Lung (tissue), 16 donors: ENCODE results near the gene ZNF75A. TPM values are rescaled to one million over a fixed set of nuclear protein-coding genes. Genes with fewer than 3 reads are reported as not detected.

Experiments
- ATAC-seq: fragments of 200-7000 bp; cut with Tn5 transposase; one replicate; pipeline ENCODE4 v1.9.1; 2020; ENCODE audit warnings: moderate number of reproducible peaks; ENCODE audit not compliant: insufficient read depth, low FRiP score
- DNase-seq, 3 donors: peaks; one replicate each; pipeline ENCODE4 v3.0.0-alpha.2; 2013 to 2017
- H3K27ac ChIP-seq, 2 donors: one replicate each; pipeline ENCODE4 v1.5.1; 2013; ENCODE audit warnings: mild to moderate bottlenecking in 2 of 2, moderate library complexity in 2 of 2, control low read depth in 1 of 2, inconsistent platforms in 1 of 2, low read depth in 1 of 2, low read length in 1 of 2
- H3K27me3 ChIP-seq, 3 donors: one replicate each; pipeline ENCODE4 v1.5.1; 2013; ENCODE audit warnings: low read length in 2 of 3; ENCODE audit not compliant: control insufficient read depth in 3 of 3, insufficient read depth in 3 of 3
- H3K36me3 ChIP-seq, 4 donors: one replicate each; pipeline ENCODE4 v1.5.1; 2013; ENCODE audit warnings: low read length in 4 of 4, mild to moderate bottlenecking in 1 of 4, moderate library complexity in 1 of 4; ENCODE audit not compliant: control insufficient read depth in 4 of 4, insufficient read depth in 4 of 4
- H3K4me1 ChIP-seq, 5 donors: one replicate each; pipeline ENCODE4 v1.5.1; 2013; ENCODE audit warnings: low read length in 5 of 5, mild to moderate bottlenecking in 2 of 5, moderate library complexity in 1 of 5; ENCODE audit not compliant: control insufficient read depth in 5 of 5, insufficient read depth in 5 of 5
- H3K4me3 ChIP-seq: one replicate; pipeline ENCODE4 v1.5.1; 2013; ENCODE audit warnings: mild to moderate bottlenecking, control low read depth, moderate library complexity
- H3K9ac ChIP-seq, 2 donors: one replicate each; pipeline ENCODE4 v1.5.1; 2013; ENCODE audit warnings: low read length in 2 of 2, control low read depth in 1 of 2; ENCODE audit not compliant: insufficient read depth in 1 of 2
- H3K9me3 ChIP-seq, 4 donors: one replicate each; pipeline ENCODE4 v1.5.1; 2013; ENCODE audit warnings: low read length in 3 of 4, mild to moderate bottlenecking in 1 of 4, moderate library complexity in 1 of 4; ENCODE audit not compliant: control insufficient read depth in 4 of 4, insufficient read depth in 3 of 4
- WGBS, 2 donors: extraction: QIAGEN DNeasy Blood & Tissue Kit; methylation state at CpG; one replicate each; pipeline ENCODE4 v1.1.7; 2013; 5-methylcytosine and 5-hydroxymethylcytosine counted together
- long read RNA-seq, 5 donors: transcript quantifications; one replicate each; lab custom pipeline, GENCODE V29; 2026
- polyA plus RNA-seq, 2 donors: library from polyadenylated mRNA; stranded (reverse); fragments of 200-250 nt; gene quantifications; one replicate each; pipeline ENCODE4 v1.2.1, GENCODE V29; 2013
- total RNA-seq, 2 donors: library from RNA; depleted of rRNA in 1 of 2; stranded (reverse); fragments of >200 nt in 1 of 2; gene quantifications; one replicate each; pipeline ENCODE4 v1.2.1, GENCODE V29; 2014 to 2021
- TF ChIP-seq, protein P1 (sequence below): IDR thresholded peaks from 2 replicates; pipeline ENCODE4 v1.5.1; 2012; ENCODE audit warnings: mild to moderate bottlenecking; ENCODE audit errors: control extremely low read depth, extremely low read depth
- donor health status: control.
- donor health status: control.
- donor health status: Bipolar disorder and iron deficiency.
- donor health status: healthy.
- donor health status: DM: yes; HTN: yes; CAD: no.

The ZNF75A gene
- 10 to 100 TPM; 23.8 to 35.1 TPM for total RNA-seq
- 10 to 100 TPM; 11.3 to 19.0 TPM for polyA plus RNA-seq
- long read RNA-seq, donor 1, transcript ZNF75A-206 (1 exons, 3,989 nt), result major isoform, 10 of 15 reads
- long read RNA-seq, donor 1, partial matches to known transcripts, result 0 of 15 reads
- long read RNA-seq, donor 1, other reads (novel, unspliced or antisense), result 0 of 15 reads
- long read RNA-seq, donor 2, partial matches to known transcripts, result 0 of 1 reads
- long read RNA-seq, donor 2, other reads (novel, unspliced or antisense), result 0 of 1 reads
- long read RNA-seq, donor 3, partial matches to known transcripts, result 0 of 6 reads
- long read RNA-seq, donor 3, other reads (novel, unspliced or antisense), result 0 of 6 reads
- long read RNA-seq, donor 4, partial matches to known transcripts, result 0 of 7 reads
- long read RNA-seq, donor 4, other reads (novel, unspliced or antisense), result 0 of 7 reads
- long read RNA-seq, donor 5, transcript ZNF75A-206 (1 exons, 3,989 nt), result major isoform, 15 of 19 reads
- long read RNA-seq, donor 5, partial matches to known transcripts, result 0 of 19 reads
- long read RNA-seq, donor 5, other reads (novel, unspliced or antisense), result 0 of 19 reads

GRCh38 chr16:3305109-3306068 is at the start of gene ZNF75A, which contains the start of gene TIGD7:
TSS of gene ZNF75A (plus strand) at chr16:3305497. CDS start at chr16:3308429, 2,932 bp downstream.
TSS of gene TIGD7 (minus strand) at chr16:3305430. CDS start at chr16:3300614, 4,816 bp downstream.
- WGBS, 2 donors, result 1 to 2% methylated on average over 96 to 103 of the region's 103 CpGs
- peak; percentile 92 to 95 (median 94) for DNase-seq
- peak within 1 kb of the TSS; percentile 92 to 97 for H3K27ac ChIP-seq
- peaks cover 8 to 39% (median 31%) of the 10 kb centered on the region in 4 donors for H3K36me3 ChIP-seq
- peaks cover 2 to 55% (median 34%) of the 10 kb centered on the region in 4 donors for H3K9me3 ChIP-seq
- peaks cover 0 to 9% (median 0%) of the 10 kb centered on the region in 5 donors for H3K4me1 ChIP-seq
- ATAC-seq, result peak; percentile 95
- peak within 1 kb of the TSS; percentile 77 for H3K4me3 ChIP-seq
- TF ChIP-seq, protein P1, sequence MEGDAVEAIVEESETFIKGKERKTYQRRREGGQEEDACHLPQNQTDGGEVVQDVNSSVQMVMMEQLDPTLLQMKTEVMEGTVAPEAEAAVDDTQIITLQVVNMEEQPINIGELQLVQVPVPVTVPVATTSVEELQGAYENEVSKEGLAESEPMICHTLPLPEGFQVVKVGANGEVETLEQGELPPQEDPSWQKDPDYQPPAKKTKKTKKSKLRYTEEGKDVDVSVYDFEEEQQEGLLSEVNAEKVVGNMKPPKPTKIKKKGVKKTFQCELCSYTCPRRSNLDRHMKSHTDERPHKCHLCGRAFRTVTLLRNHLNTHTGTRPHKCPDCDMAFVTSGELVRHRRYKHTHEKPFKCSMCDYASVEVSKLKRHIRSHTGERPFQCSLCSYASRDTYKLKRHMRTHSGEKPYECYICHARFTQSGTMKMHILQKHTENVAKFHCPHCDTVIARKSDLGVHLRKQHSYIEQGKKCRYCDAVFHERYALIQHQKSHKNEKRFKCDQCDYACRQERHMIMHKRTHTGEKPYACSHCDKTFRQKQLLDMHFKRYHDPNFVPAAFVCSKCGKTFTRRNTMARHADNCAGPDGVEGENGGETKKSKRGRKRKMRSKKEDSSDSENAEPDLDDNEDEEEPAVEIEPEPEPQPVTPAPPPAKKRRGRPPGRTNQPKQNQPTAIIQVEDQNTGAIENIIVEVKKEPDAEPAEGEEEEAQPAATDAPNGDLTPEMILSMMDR, result no peak
- peak within 1 kb of the TSS in 1 of 2 donors; percentile 41 for H3K9ac ChIP-seq
- no peaks in the 10 kb centered on the region for H3K27me3 ChIP-seq

DNA sequence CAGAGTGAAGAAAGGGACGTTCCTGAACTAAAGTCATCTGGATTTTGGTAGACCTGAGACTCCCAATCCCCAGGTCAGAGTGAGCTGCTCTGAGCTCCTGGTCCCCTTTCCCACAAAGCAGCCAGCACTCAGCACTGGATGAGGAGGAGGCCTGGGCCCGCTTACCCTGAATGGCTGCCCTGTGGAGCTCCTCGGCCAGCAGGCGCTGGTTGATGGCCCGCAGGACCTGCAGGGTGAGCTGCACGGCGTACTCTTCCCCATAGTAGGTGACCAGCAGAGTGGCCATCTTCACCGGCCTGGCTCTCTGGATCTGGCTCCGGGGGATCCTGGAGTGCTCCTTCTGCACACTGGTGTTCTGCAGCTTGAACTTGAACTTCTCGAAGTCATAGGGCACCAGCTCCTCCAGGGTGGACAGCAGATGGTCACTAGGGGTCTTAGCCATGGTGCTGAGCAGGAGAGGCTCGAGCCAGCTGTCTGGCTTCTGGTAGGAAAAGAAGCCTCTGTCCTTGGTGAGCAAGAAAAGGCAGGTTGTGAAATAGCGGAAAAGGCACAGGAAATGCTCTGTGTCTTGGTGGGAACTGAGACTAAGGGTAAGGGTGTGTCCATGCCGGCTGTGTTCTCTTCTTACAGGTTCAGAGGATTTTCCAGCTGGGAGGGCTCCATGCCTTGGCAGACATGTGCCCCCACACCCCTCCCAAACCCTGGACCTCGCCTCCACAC is 49.0 kb upstream of the ZNF75A start, which contains the start of gene MEFV:
Gene MEFV, minus strand, starts transcription at position 488 of the 720 bp plus-strand sequence. Its CDS starts 46 bp downstream, at position 442.
- TF ChIP-seq, protein P1, result no peak
- ATAC-seq (no peak), DNase-seq (peak in 1 of 3 donors; percentile 7)
- Histone ChIP-seq H3K4me1 (no peaks in the 10 kb centered on the region), H3K27ac (no peak within 1 kb of the TSS), H3K9ac (no peak within 1 kb of the TSS), H3K4me3 (no peak within 1 kb of the TSS), H3K9me3 (peaks cover 0 to 4% (median 0%) of the 10 kb centered on the region in 4 donors), H3K27me3 (peaks cover 0 to 6% (median 0%) of the 10 kb centered on the region in 3 donors), H3K36me3 (no peaks in the 10 kb centered on the region)
- 64 to 73% methylated on average over 14 of the region's 14 CpGs for WGBS, 2 donors

DNA sequence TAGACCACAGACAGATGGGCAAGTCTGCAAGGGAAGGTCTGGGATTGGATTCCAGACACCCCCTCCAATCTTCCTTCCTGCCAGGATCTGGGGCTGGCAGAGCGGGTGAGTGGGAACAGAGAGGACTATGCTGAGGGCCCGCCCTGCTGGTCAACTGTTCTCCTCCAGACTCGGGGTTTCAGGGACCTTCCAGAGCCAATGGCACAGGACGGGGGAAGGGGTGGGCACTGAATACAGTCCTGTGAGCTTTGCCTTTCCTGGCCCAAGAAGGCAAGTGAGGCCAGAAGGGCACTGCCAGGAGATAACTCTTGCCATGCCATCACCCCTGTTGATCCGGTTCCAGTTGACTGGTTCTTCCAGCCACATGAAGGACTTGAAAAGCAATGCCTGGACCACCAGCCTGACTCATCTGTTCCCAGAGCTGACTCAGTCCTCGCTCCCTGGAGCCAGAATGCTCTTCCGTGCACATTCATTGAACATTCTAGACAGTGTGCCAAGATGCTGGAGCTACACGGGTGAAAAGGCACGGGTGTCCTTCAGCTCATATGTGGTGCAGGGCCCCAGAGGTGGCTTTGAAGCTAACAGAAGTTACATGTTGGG is 48.3 kb upstream of the ZNF75A start:
- Histone ChIP-seq H3K9me3 (peaks cover 0 to 4% (median 0%) of the 10 kb centered on the region in 4 donors), H3K27me3 (peaks cover 0 to 6% (median 0%) of the 10 kb centered on the region in 3 donors), H3K4me3 (no peak overlapping the region), H3K27ac (no peak overlapping the region), H3K36me3 (no peaks in the 10 kb centered on the region), H3K4me1 (no peaks in the 10 kb centered on the region), H3K9ac (no peak overlapping the region)
- TF ChIP-seq, protein P1, result no peak
- ATAC-seq (no peak), DNase-seq (no peak)
- 73 to 83% methylated on average over 9 of the region's 9 CpGs for WGBS, 2 donors
